ENCODE results near the gene PCNX2. TPM values are rescaled to one million over a fixed set of nuclear protein-coding genes. Genes with fewer than 3 reads are reported as not detected.

PCNX2 gene
- total RNA-seq, 2 experiments from 2014 or later: 46.4 to 49.4 TPM

- ChIA-PET CTCF (no interaction called here), POLR2A (no interaction called here)
- no peaks in the 10 kb centered on the region for H3K9me3 Mint-ChIP-seq
- H3K36me3 Mint-ChIP-seq (ENCODE audit: low read depth): peaks cover 30% of the 10 kb centered on the region
- TF ChIP-seq CTCF (IDR thresholded peaks at IDR 0.05): no peak
- Histone ChIP-seq H3K27me3 (ENCODE audit: control insufficient read depth in 1 of 2, insufficient read depth in 2 of 2, low read length in 2 of 2) (no peaks in the 10 kb centered on the region), H3K9me3 (ENCODE audit: control insufficient read depth in 1 of 2, insufficient read depth in 1 of 2, low read length in 2 of 2) (no peaks in the 10 kb centered on the region), H3K4me1 (ENCODE audit: insufficient read depth, low read length) (peaks cover 5% of the 10 kb centered on the region), H3K27ac (ENCODE audit: low read depth in 1 of 2, low read length in 2 of 2) (no peak overlapping the region), H3K4me3 (ENCODE audit: low read length) (no peak overlapping the region), H3K36me3 (ENCODE audit: insufficient read depth, low read length) (peaks cover 14% of the 10 kb centered on the region)
- H3K4me1 Mint-ChIP-seq (ENCODE audit: low read depth): no peaks in the 10 kb centered on the region
- H3K27me3 Mint-ChIP-seq: no peaks in the 10 kb centered on the region
- ATAC-seq (ENCODE audit: poor library complexity) (no peak), DNase-seq (no peak)
- H3K27ac Mint-ChIP-seq: no peak overlapping the region
- intact Hi-C loops (cut with DNase I, micrococcal nuclease): loop anchor here in 1 of 2 experiments (5.0 kb wide), 1 partner anchor 387 kb away; no protein-coding TSS in a partner anchor
- no peak overlapping the region for H3K4me3 Mint-ChIP-seq
Observed at GRCh38 chr1:233024199-233024598, 271.3 kb downstream of the PCNX2 start.

- Mint-ChIP-seq H3K9me3 (no peaks in the 10 kb centered on the region), H3K27ac (no peak overlapping the region), H3K4me3 (no peak overlapping the region), H3K27me3 (no peaks in the 10 kb centered on the region), H3K36me3 (ENCODE audit: low read depth) (peaks cover 35% of the 10 kb centered on the region), H3K4me1 (ENCODE audit: low read depth) (no peaks in the 10 kb centered on the region)
- no peak overlapping the region for H3K4me3 ChIP-seq (ENCODE audit: low read length)
- intact Hi-C loops (cut with DNase I, micrococcal nuclease): loop anchor here in 1 of 2 experiments (5.0 kb wide), 1 partner anchor 385 kb away; no protein-coding TSS in a partner anchor
- ATAC-seq (ENCODE audit: poor library complexity): no peak
- H3K36me3 ChIP-seq (ENCODE audit: insufficient read depth, low read length): peaks cover 21% of the 10 kb centered on the region
- no peak for DNase-seq
- ChIA-PET CTCF (no interaction called here), POLR2A (no interaction called here)
- peaks cover 5% of the 10 kb centered on the region for H3K4me1 ChIP-seq (ENCODE audit: insufficient read depth, low read length)
- no peak for TF ChIP-seq CTCF (IDR thresholded peaks at IDR 0.05)
- H3K9me3 ChIP-seq (ENCODE audit: control insufficient read depth in 1 of 2, insufficient read depth in 1 of 2, low read length in 2 of 2): no peaks in the 10 kb centered on the region
- H3K27me3 ChIP-seq (ENCODE audit: control insufficient read depth in 1 of 2, insufficient read depth in 2 of 2, low read length in 2 of 2): no peaks in the 10 kb centered on the region
- H3K27ac ChIP-seq (ENCODE audit: low read depth in 1 of 2, low read length in 2 of 2): no peak overlapping the region
Observed at GRCh38 chr1:233022246-233022645, 273.3 kb downstream of the PCNX2 start.

- Histone ChIP-seq H3K9me3 (ENCODE audit: control insufficient read depth in 1 of 2, insufficient read depth in 1 of 2, low read length in 2 of 2) (no peaks in the 10 kb centered on the region), H3K27ac (ENCODE audit: low read depth in 1 of 2, low read length in 2 of 2) (no peak overlapping the region), H3K36me3 (ENCODE audit: insufficient read depth, low read length) (peaks cover 21% of the 10 kb centered on the region), H3K27me3 (ENCODE audit: control insufficient read depth in 1 of 2, insufficient read depth in 2 of 2, low read length in 2 of 2) (no peaks in the 10 kb centered on the region), H3K4me1 (ENCODE audit: insufficient read depth, low read length) (peaks cover 5% of the 10 kb centered on the region), H3K4me3 (ENCODE audit: low read length) (no peak overlapping the region)
- intact Hi-C loops (cut with DNase I, micrococcal nuclease): loop anchor here in 1 of 2 experiments (5.0 kb wide), 1 partner anchor 383 kb away; no protein-coding TSS in a partner anchor
- ChIA-PET POLR2A (no interaction called here), CTCF (no interaction called here)
- Mint-ChIP-seq H3K4me1 (ENCODE audit: low read depth) (no peaks in the 10 kb centered on the region), H3K27me3 (no peaks in the 10 kb centered on the region), H3K9me3 (no peaks in the 10 kb centered on the region), H3K36me3 (ENCODE audit: low read depth) (peaks cover 50% of the 10 kb centered on the region), H3K27ac (no peak overlapping the region), H3K4me3 (no peak overlapping the region)
- no peak for DNase-seq
- ATAC-seq (ENCODE audit: poor library complexity): no peak
- no peak for TF ChIP-seq CTCF (IDR thresholded peaks at IDR 0.05)
Observed at GRCh38 chr1:233020426-233020825, 275.1 kb downstream of the PCNX2 start.
